HepG2 (cell line): Measurements from ENCODE around the gene SPATA25. TPM values are rescaled to one million over a fixed set of nuclear protein-coding genes. Genes with fewer than 3 reads are reported as not detected.

Experiments used
- ATF3 ChIP-seq: sonication (generic); formaldehyde crosslinking; IDR thresholded peaks from 2 replicates; pipeline ENCODE4 v1.4.0; 2020; ENCODE audit warnings: missing genetic modification reagents
- CEBPB ChIP-seq: IDR thresholded peaks from 2 replicates; pipeline ENCODE4 v1.6.1; 2011; ENCODE audit warnings: low read depth, low read length, improper control_type of control experiment, borderline replicate concordance
- CERS6 ChIP-seq: sonication (generic); formaldehyde crosslinking; IDR thresholded peaks from 2 replicates; pipeline ENCODE4 v1.5.0; 2020; ENCODE audit warnings: missing genetic modification reagents
- DNMT1 ChIP-seq: sonication (generic); formaldehyde crosslinking; IDR thresholded peaks from 2 replicates; pipeline ENCODE4 v1.5.1; 2020; ENCODE audit warnings: mild to moderate bottlenecking, missing genetic modification reagents
- EZH2 ChIP-seq: conservative IDR thresholded peaks from 2 replicates; pipeline ENCODE4 v1.6.1; 2012; ENCODE audit warnings: mild to moderate bottlenecking, low read depth, low read length, moderate library complexity
- GPN1 ChIP-seq: sonication (generic); formaldehyde crosslinking; IDR thresholded peaks from 2 replicates; pipeline ENCODE4 v1.5.1; 2020; ENCODE audit warnings: missing genetic modification reagents, borderline replicate concordance
- KDM5B ChIP-seq: sonication (generic); formaldehyde crosslinking; IDR thresholded peaks from 2 replicates; pipeline ENCODE4 v1.4.0; 2020; ENCODE audit warnings: missing genetic modification reagents, mild to moderate bottlenecking, borderline replicate concordance
- KLF6 ChIP-seq: IDR thresholded peaks from 2 replicates; pipeline ENCODE4 v1.8.0; 2016; ENCODE audit warnings: missing biosample characterization, missing genetic modification reagents
- MAF1 ChIP-seq: sonication (generic); formaldehyde crosslinking; IDR thresholded peaks from 2 replicates; pipeline ENCODE4 v1.5.0; 2020; ENCODE audit warnings: missing genetic modification reagents, borderline replicate concordance
- MLX ChIP-seq: IDR thresholded peaks from 2 replicates; pipeline ENCODE4 v1.6.1; 2016
- MTA3 ChIP-seq: sonication (generic); formaldehyde crosslinking; IDR thresholded peaks from 2 replicates; pipeline ENCODE4 v1.4.0; 2020; ENCODE audit warnings: missing genetic modification reagents
- MZF1 ChIP-seq: sonication (generic); formaldehyde crosslinking; IDR thresholded peaks from 2 replicates; pipeline ENCODE4 v1.8.1; 2023; ENCODE audit warnings: mild to moderate bottlenecking, missing genetic modification reagents, borderline replicate concordance
- PAWR ChIP-seq: sonication (generic); formaldehyde crosslinking; IDR thresholded peaks from 2 replicates; pipeline ENCODE4 v1.4.0; 2020; ENCODE audit warnings: missing genetic modification reagents, mild to moderate bottlenecking, borderline replicate concordance
- RXRA ChIP-seq: sonication (generic); formaldehyde crosslinking; IDR thresholded peaks from 2 replicates; pipeline ENCODE4 v1.5.1; 2020; ENCODE audit warnings: missing genetic modification reagents
- SRSF9 ChIP-seq: fragments of 200-400 bp; formaldehyde crosslinking; IDR thresholded peaks from 2 replicates; pipeline ENCODE4 v1.6.1; 2018; ENCODE audit warnings: borderline replicate concordance, mild to moderate bottlenecking, low read depth, low read length; ENCODE audit not compliant: insufficient read depth, poor library complexity, severe bottlenecking
- TBL1XR1 ChIP-seq: fragments of 150-350 bp; IDR thresholded peaks from 2 replicates; pipeline ENCODE4 v1.6.1; 2014; ENCODE audit warnings: borderline replicate concordance, low read length; ENCODE audit not compliant: partially characterized antibody
- ZFY ChIP-seq: sonication (generic); formaldehyde crosslinking; IDR thresholded peaks from 2 replicates; pipeline ENCODE4 v1.4.0; 2020; ENCODE audit warnings: missing genetic modification reagents
- ZNF225 ChIP-seq: sonication (generic); formaldehyde crosslinking; IDR thresholded peaks from 2 replicates; pipeline ENCODE4 v1.4.0; 2020; ENCODE audit warnings: mild to moderate bottlenecking, missing genetic modification reagents
- ZNF263 ChIP-seq: sonication (generic); formaldehyde crosslinking; IDR thresholded peaks from 2 replicates; pipeline ENCODE4 v1.4.0; 2020; ENCODE audit warnings: missing genetic modification reagents
- ZNF275 ChIP-seq: sonication (generic); formaldehyde crosslinking; IDR thresholded peaks from 2 replicates; pipeline ENCODE4 v1.8.0; 2022; ENCODE audit warnings: missing genetic modification reagents, mild to moderate bottlenecking, inconsistent platforms, borderline replicate concordance
- ZNF280D ChIP-seq: sonication (generic); formaldehyde crosslinking; IDR thresholded peaks from 2 replicates; pipeline ENCODE4 v1.5.1; 2020; ENCODE audit warnings: mild to moderate bottlenecking, missing genetic modification reagents
- ZNF331 ChIP-seq: sonication (generic); formaldehyde crosslinking; IDR thresholded peaks from 2 replicates; pipeline ENCODE4 v1.4.0; 2020; ENCODE audit warnings: missing genetic modification reagents
- ZNF354B ChIP-seq: sonication (generic); formaldehyde crosslinking; IDR thresholded peaks from 2 replicates; pipeline ENCODE4 v1.8.0; 2022; ENCODE audit warnings: mild to moderate bottlenecking, missing genetic modification reagents
- ZNF776 ChIP-seq: sonication (generic); formaldehyde crosslinking; IDR thresholded peaks from 2 replicates; pipeline ENCODE4 v1.4.0; 2020; ENCODE audit warnings: mild to moderate bottlenecking, missing genetic modification reagents
- ZNF891 ChIP-seq: sonication (generic); formaldehyde crosslinking; IDR thresholded peaks from 2 replicates; pipeline ENCODE4 v1.5.0; 2020; ENCODE audit warnings: mild to moderate bottlenecking, missing genetic modification reagents
- polyA plus RNA-seq, 8 experiments: library from polyadenylated mRNA; depleted of rRNA in 3 of 8; stranded (reverse) in 7 of 8; unstranded in 1 of 8; fragments of >200 nt; fragmentation: Illumina TruSeq in 4 of 8; extraction: Trizol in 4 of 8; gene quantifications; 2 replicates each; pipeline versions ENCODE4 v1.2.1 to v1.2.3, GENCODE V29; 2011 to 2016; ENCODE audit warnings: low read depth in 4 of 8, missing spikeins in 1 of 8, mixed read lengths in 1 of 8; ENCODE audit not compliant: insufficient read depth in 1 of 8
- total RNA-seq, 5 experiments: library from RNA; depleted of rRNA; stranded (reverse); fragments of >200 nt; fragmentation: Illumina TruSeq; extraction: Trizol; gene quantifications; 2 replicates each; pipeline ENCODE4 v1.2.3, GENCODE V29; 2016; ENCODE audit warnings: low read depth in 1 of 5

The SPATA25 gene
- total and polyA plus RNA-seq, 2 of the 13 experiments (the other 11 are each of a cell fraction or from before 2014, with no cell fraction given) = 4.8 to 7.6 TPM

- TF ChIP-seq ZNF891 (CRISPR knock-in tag) (no peak), SRSF9 (no peak), ZNF331 (no peak), GPN1 (CRISPR knock-in tag) (no peak), ZNF280D (CRISPR knock-in tag) (no peak), CERS6 (CRISPR knock-in tag) (no peak), MZF1 (CRISPR knock-in tag) (no peak), TBL1XR1 (no peak), ZNF354B (no peak), PAWR (CRISPR knock-in tag) (no peak), ATF3 (CRISPR knock-in tag) (no peak), MAF1 (CRISPR knock-in tag) (no peak), RXRA (CRISPR knock-in tag) (peak; percentile 59; the same call in 1 of the 2 replicates), ZNF225 (CRISPR knock-in tag) (no peak), DNMT1 (CRISPR knock-in tag) (no peak), CEBPB (peak; percentile 74; the same call in 1 of the 2 replicates), MLX (CRISPR knock-in tag) (no peak), KLF6 (CRISPR knock-in tag) (no peak), MTA3 (CRISPR knock-in tag) (no peak), ZFY (CRISPR knock-in tag) (no peak), KDM5B (CRISPR knock-in tag) (no peak), ZNF275 (CRISPR knock-in tag) (no peak), ZNF263 (0 out of 2 replicates have a peak, but pooled peaks have one; percentile 49), ZNF776 (CRISPR knock-in tag) (no peak), EZH2 (no peak)
These were observed 34.1 kb upstream of the SPATA25 start (continued) for GRCh38 chr20:45921337-45922189.
